Measurements from ENCODE around the gene CORO7.
A peak's percentile ranks its signal among the peaks of the same experiment; 100 is the strongest.

CORO7 gene

GRCh38 chr16:4416200-4417032, at the start of gene CORO7:
Gene CORO7, minus strand, starts transcription at chr16:4416596. Its CDS starts 78 bp downstream, at chr16:4416518.
- DNase-seq (ENCODE audit: low spot score), result peak; percentile 99

GRCh38 chr16:4463522-4464163, 47.2 kb upstream of the CORO7 start:
- DNase-seq (ENCODE audit: low spot score), result no peak

- DNase-seq (ENCODE audit: low spot score), result no peak
Observed at GRCh38 chr16:4461250-4462085, 45.1 kb upstream of the CORO7 start.

GRCh38 chr16:4460936-4461249, 44.5 kb upstream of the CORO7 start:
- no peak for DNase-seq (ENCODE audit: low spot score)

- no peak for DNase-seq (ENCODE audit: low spot score)
Observed at GRCh38 chr16:4455951-4456350, 39.6 kb upstream of the CORO7 start.

GRCh38 chr16:4455081-4455480, 38.7 kb upstream of the CORO7 start:
- DNase-seq (ENCODE audit: low spot score), result no peak

- no peak for DNase-seq (ENCODE audit: low spot score)
Observed at GRCh38 chr16:4454623-4455022, 38.2 kb upstream of the CORO7 start.

GRCh38 chr16:4452674-4453073, 36.3 kb upstream of the CORO7 start:
- DNase-seq (ENCODE audit: low spot score), result no peak

- DNase-seq (ENCODE audit: low spot score), result no peak
Observed at GRCh38 chr16:4450931-4451519, 34.6 kb upstream of the CORO7 start.

GRCh38 chr16:4450430-4450829, 34.0 kb upstream of the CORO7 start:
- no peak for DNase-seq (ENCODE audit: low spot score)

GRCh38 chr16:4443986-4444385, 27.6 kb upstream of the CORO7 start:
- no peak for DNase-seq (ENCODE audit: low spot score)

- DNase-seq (ENCODE audit: low spot score), result no peak
Observed at GRCh38 chr16:4443271-4443670, 26.9 kb upstream of the CORO7 start.

GRCh38 chr16:4442371-4442770, 26.0 kb upstream of the CORO7 start:
- no peak for DNase-seq (ENCODE audit: low spot score)

GRCh38 chr16:4437366-4437765, 21.0 kb upstream of the CORO7 start:
- no peak for DNase-seq (ENCODE audit: low spot score)

GRCh38 chr16:4435337-4436067, 19.1 kb upstream of the CORO7 start:
- no peak for DNase-seq (ENCODE audit: low spot score)

- no peak for DNase-seq (ENCODE audit: low spot score)
Observed at GRCh38 chr16:4433914-4434787, 17.8 kb upstream of the CORO7 start.

- DNase-seq (ENCODE audit: low spot score), result no peak
Observed at GRCh38 chr16:4433228-4433627, 16.8 kb upstream of the CORO7 start.

- DNase-seq (ENCODE audit: low spot score), result no peak
Observed at GRCh38 chr16:4431023-4431422, 14.6 kb upstream of the CORO7 start.

- DNase-seq (ENCODE audit: low spot score), result no peak
Observed at GRCh38 chr16:4428500-4428899, 12.1 kb upstream of the CORO7 start.

GRCh38 chr16:4426722-4427372, 10.5 kb upstream of the CORO7 start:
- no peak for DNase-seq (ENCODE audit: low spot score)

All from CD4-positive, alpha-beta T cell treated with Interleukin-2 at 100 ng/mL for 4 hours (primary cell).